Measurements from ENCODE around the gene MBTPS1.

- TF ChIP-seq CTCF (IDR thresholded peaks at IDR 0.05; ENCODE audit: low read depth, low read length) (no peak), MAX (IDR thresholded peaks at IDR 0.05; ENCODE audit: low read depth, low read length) (no peak)
Observed at GRCh38 chr16:84121007-84121406, 4.3 kb upstream of the MBTPS1 start.
